ENCODE results near the gene TWF2. TPM values are rescaled to one million over a fixed set of nuclear protein-coding genes. Genes with fewer than 3 reads are reported as not detected.

Gene TWF2
- total RNA-seq, 1 experiment from 2014 or later: 99.0 TPM

DNA sequence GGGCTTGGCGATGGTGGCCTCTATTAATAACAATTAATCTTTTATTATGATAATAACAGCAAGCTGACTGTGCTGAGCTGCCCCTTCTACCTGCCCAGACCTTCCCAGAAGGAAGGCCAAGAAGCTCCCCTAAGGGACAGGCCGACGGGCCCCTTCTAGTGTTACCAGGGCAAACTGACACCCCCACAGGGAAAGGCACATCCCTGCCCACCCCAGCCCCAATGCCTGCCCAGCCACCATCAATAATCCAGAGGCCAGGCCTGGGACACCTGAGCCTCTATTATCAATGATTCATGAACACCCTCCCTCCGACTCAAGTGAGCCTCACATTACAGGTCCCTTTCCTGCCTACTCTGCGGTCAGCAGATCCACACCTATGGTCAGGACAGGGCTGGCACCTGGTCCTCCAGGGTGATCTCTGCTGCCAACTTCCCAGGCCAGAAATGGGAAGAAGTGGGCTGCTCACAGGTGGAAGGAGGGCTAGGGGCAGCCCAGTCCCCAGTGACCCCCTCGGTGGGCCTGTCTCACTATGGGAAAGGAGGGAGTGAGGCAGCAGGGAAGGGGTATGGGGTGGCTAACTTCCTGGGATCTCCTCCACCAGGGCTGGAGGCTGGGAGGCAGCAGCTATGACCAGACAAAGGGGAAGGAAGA lies 1.8 kb downstream of the TWF2 start:
- DNase-seq: no peak
- Histone ChIP-seq H3K27me3 (ENCODE audit: control insufficient read depth, insufficient read depth, low read length) (no peaks in the 10 kb centered on the region), H3K4me3 (ENCODE audit: insufficient read depth, low read depth, low read length) (no peak overlapping the region), H3K36me3 (replicated peaks; ENCODE audit: control insufficient read depth, insufficient read depth, low read length) (peaks cover 3% of the 10 kb centered on the region)

DNA sequence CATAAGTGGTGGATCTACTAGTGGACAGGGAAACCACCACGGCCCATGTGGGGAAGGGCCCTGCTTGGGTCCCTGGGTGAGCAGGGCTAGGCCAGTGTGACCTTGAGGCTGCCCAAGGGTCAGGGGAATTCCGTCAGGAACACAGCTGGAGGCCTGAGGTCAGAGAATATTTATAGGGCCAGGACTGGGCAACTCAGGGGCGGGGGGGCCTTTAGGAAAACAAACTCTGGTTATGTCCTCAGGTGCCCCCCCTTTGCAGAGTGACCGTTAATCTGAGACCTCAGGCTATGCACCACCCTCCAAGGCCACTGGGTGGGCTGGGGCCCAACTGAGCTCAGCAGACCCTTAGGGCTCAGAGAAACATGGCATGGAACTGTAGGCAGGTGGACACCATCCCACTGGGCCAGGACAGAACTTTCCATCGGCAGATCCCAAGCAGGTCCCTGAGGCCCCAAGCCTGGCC lies 2.5 kb downstream of the TWF2 start:
- peak; percentile 47 for DNase-seq
- no peaks in the 10 kb centered on the region for H3K27me3 ChIP-seq (ENCODE audit: control insufficient read depth, insufficient read depth, low read length)
- H3K4me3 ChIP-seq (ENCODE audit: insufficient read depth, low read depth, low read length): no peak overlapping the region
- peaks cover 3% of the 10 kb centered on the region for H3K36me3 ChIP-seq (replicated peaks; ENCODE audit: control insufficient read depth, insufficient read depth, low read length)

DNA sequence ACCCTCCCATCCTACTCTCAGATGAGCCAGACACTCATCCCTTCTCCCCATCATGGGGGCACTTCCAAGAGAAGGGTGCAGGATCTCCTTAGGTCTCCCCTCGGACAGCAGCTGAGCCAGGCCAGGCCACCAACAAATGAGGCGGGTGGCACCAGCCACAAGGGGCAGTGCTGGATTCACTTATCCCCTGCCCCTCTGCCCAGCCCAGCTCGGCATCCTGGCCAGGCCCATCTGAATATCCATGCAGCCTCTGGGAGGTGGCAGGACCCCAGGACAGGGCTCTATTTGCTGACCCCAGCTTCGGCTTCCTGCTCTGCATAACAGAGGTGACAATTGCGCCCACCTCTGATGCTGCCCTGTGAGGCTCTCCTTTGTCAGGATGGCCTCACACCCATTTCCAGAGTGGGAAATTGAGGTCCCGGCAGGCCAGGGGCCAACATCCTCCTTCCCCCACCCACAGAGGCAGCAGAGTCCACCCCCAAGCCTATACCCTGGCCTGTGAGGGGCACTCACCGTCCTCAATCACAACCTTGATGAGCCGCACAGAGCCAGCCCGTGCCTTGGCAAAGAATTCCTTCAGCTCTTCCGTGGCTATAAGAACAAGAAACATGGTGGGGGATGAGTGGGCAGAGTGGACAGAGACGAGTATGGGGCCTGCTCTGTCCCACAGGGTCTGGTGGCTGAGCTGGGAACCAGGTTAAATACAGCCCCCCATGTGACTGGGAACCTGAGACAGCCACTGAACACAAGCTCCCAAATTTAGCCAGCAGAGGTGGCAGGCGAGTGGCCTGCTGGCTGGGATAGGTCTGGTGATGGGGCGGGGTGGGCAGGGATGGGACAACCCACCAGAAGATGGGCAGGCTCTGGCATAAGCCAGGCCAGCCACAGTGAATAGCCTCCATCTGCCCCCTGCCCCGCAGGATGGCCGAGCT lies 4.2 kb downstream of the TWF2 start:
- DNase-seq: peak; percentile 61
- Histone ChIP-seq H3K36me3 (replicated peaks; ENCODE audit: control insufficient read depth, insufficient read depth, low read length) (peaks cover 11% of the 10 kb centered on the region), H3K4me3 (ENCODE audit: insufficient read depth, low read depth, low read length) (no peak overlapping the region), H3K27me3 (ENCODE audit: control insufficient read depth, insufficient read depth, low read length) (no peaks in the 10 kb centered on the region)

DNA sequence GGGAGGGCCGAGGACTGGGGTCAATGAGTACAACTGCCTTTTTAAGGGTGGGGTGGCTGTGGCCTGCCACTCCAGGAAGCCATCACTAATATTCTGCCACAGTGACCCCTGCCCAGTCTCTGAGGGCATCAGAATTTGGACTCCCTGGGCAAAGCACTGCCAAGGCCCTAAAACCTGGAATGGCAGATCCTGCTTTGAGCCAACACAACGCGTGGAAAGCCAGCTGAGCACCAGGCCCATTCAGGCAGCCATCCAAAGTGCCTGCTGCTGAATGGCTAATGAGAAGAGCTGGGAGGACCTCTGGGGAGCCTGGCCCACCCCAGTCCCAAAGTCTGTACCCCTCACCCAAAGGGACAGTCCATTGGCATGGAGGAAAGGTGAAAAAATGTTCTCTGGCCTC lies 5.0 kb downstream of the TWF2 start:
- no peaks in the 10 kb centered on the region for H3K27me3 ChIP-seq (ENCODE audit: control insufficient read depth, insufficient read depth, low read length)
- peaks cover 14% of the 10 kb centered on the region for H3K36me3 ChIP-seq (replicated peaks; ENCODE audit: control insufficient read depth, insufficient read depth, low read length)
- no peak for DNase-seq
- no peak overlapping the region for H3K4me3 ChIP-seq (ENCODE audit: insufficient read depth, low read depth, low read length)

DNA sequence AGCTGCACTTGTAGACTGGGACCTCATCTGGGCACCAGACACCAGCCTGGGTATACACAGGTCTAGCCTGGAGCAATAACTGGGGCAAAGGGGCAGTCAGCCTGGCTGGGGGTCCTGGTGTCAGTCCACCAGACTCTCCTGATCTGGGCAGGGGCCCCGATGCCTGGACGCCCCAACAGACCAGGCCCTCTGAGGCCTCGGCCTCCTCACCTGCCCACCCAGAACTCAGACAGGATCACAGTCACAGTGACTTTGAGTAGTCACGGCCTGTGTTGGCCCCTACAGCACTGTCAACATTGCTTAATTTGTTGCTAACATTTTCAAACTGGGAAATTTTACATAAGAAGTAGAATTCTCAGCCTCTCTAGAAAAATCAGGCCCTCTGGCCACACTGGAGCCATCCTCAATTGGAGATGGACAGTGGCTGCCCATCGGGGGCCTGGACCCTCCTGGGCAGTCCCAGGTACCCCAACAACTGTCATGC lies 5.8 kb downstream of the TWF2 start:
- peak; percentile 30 for DNase-seq
- no peak overlapping the region for H3K4me3 ChIP-seq (ENCODE audit: insufficient read depth, low read depth, low read length)

DNA sequence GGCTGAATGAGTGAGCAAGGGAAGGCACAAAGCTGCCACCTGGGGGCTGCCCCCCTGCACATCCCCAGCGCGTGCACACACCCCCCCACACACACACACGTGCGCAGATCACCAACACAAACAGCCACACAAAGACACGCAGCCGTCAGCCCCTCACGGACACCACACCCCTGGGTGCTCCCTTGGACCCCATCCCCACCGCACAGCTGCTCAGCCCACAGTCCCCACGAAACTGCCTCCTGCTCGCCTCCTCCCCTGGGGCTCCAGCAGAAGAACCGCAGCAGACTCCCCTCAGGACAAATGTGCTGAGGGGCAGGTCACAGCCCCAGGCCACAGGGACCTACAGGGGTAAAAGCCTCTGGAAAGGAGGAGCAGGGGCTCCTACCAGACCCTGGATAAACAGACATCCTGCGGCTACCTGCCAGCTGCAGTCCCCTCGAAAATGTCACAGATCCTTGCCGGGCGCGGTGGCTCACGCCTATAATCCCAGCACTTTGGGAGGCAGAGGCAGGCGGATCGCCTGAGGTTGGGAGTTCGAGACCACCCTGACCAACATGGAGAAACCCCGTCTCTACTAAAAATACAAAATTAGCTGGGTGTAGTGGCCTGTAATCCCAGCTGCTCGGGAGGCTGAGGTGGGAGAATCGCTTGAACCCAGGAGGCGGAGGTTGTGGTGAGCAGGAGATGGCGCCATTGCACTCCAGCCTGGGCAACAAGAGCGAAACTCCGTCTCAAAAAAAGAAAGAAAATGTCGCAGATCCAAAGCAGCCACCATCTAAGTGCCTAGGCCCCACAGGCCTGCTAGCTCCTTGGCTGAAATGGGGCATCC lies 6.5 kb downstream of the TWF2 start:
- DNase-seq: peak; percentile 29
- Histone ChIP-seq H3K27me3 (ENCODE audit: control insufficient read depth, insufficient read depth, low read length) (no peaks in the 10 kb centered on the region), H3K36me3 (replicated peaks; ENCODE audit: control insufficient read depth, insufficient read depth, low read length) (peaks cover 14% of the 10 kb centered on the region), H3K4me3 (ENCODE audit: insufficient read depth, low read depth, low read length) (no peak overlapping the region)

More for the DNA sequence above, 5.8 kb downstream of the TWF2 start:
- peaks cover 14% of the 10 kb centered on the region for H3K36me3 ChIP-seq (replicated peaks; ENCODE audit: control insufficient read depth, insufficient read depth, low read length)
- no peaks in the 10 kb centered on the region for H3K27me3 ChIP-seq (ENCODE audit: control insufficient read depth, insufficient read depth, low read length)

DNA sequence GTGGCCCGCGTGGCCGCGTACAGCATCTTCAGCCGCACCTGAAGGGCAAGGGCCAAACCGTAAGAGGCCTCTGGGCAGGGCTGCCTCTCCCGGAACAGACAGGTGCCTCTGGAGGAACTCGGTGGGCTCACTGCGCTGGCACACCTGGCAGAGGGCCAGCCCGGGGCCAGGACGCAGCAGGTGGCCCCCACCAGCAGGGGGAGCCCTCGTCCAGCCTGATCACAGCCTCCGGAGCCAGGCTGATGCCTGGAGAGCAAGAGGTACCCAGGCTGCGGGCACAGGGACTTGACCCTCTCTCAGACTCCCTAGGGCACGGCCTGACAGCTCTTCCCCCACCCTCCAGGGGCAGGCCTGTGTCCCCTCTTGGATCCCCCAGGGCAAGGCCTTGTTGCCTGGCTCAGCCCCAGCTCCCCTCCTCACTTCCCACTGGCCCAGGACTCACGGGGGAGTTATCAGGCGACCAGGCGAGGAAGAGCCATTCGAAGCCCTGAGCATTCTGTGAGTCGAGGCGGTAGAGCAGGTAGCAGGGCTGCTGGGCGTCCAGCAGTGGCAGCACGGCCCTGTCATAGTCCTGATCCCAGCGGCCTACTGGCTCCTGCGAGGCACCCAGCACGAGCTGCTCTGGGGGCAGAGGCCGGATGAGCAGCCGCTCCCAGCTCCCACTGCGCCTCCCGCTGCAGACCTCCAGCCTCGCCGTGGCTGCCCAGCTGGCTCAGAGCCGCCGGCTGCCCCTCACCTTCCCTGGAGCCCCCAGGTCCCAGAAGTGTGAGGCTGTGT lies 7.3 kb downstream of the TWF2 start:
- peak; percentile 95 for DNase-seq
- Histone ChIP-seq H3K27me3 (ENCODE audit: control insufficient read depth, insufficient read depth, low read length) (no peaks in the 10 kb centered on the region), H3K36me3 (replicated peaks; ENCODE audit: control insufficient read depth, insufficient read depth, low read length) (peaks cover 14% of the 10 kb centered on the region), H3K4me3 (ENCODE audit: insufficient read depth, low read depth, low read length) (no peak overlapping the region)

DNA sequence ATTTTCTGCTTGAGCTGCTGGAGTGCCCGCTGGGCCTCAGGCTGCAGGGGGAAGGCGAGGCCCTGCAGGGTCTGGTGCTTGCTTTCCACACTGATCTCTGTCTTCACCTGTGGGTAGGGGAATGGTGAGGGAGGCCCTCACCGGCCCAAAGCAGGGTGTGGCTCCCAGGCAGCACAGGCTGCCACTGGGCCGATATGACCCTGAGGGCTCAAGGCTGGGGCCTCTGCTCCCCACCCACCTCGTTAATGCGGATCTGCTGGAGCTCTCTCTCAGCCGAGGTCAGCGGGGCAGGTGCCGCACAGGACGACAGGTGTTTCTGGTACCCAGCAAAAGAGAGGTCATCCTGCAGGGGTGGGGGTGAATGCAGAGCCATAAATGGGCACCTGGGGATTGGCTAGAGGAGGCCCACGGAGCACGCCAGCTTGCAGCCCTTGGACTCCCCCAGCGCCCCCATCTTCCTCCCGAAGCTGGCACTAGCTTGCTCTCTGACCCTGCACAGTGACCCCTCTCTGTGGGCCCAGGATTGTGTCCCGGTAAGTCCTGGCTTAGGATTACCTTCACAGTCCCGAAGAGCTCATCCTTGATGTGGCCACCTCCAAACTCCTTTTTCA lies 8.0 kb downstream of the TWF2 start:
- Histone ChIP-seq H3K36me3 (replicated peaks; ENCODE audit: control insufficient read depth, insufficient read depth, low read length) (peaks cover 14% of the 10 kb centered on the region), H3K4me3 (ENCODE audit: insufficient read depth, low read depth, low read length) (no peak overlapping the region), H3K27me3 (ENCODE audit: control insufficient read depth, insufficient read depth, low read length) (no peaks in the 10 kb centered on the region)
- peak; percentile 22 for DNase-seq

DNA sequence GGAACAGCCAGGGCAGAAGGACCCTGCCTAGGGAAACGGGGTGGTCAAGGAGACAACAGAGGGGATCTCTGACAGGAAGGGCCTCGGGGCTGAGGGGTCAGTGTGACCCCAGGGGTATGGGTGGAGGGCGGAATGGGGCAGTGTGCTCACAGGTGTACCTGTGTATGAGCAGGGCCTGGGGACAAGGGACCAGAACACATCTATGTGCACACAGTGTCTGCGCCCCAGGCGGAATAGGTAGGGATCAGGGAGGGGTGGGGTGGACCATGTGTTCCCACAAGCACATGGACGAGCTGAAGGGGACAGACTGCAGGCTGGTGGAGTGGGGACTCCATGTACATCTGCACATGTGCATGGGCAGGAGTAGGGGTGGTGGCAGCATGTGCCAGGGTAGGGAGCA lies 8.5 kb downstream of the TWF2 start:
- DNase-seq: no peak
- Histone ChIP-seq H3K27me3 (ENCODE audit: control insufficient read depth, insufficient read depth, low read length) (no peaks in the 10 kb centered on the region), H3K36me3 (replicated peaks; ENCODE audit: control insufficient read depth, insufficient read depth, low read length) (peaks cover 14% of the 10 kb centered on the region), H3K4me3 (ENCODE audit: insufficient read depth, low read depth, low read length) (no peak overlapping the region)

DNA sequence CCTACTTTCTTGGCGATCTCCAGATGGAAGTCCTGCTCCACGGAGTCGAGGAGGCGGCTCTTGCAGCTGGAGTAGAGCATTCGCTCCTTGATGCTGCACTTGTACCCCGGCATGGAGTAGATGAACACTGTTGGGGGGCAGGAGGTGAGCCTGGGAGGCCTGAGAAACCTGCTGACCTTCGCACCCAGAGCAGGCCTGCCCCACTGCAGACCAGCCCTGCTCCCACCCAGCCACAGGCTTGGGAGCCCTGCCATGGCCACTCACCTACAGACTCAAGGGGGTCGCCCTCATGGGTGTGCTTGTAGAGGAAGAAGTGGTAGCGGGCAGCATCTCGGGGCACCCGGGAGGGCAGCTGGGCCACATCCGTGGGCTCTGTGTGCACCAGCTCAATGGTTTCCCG lies 9.3 kb downstream of the TWF2 start:
- Histone ChIP-seq H3K4me3 (ENCODE audit: insufficient read depth, low read depth, low read length) (no peak overlapping the region), H3K27me3 (ENCODE audit: control insufficient read depth, insufficient read depth, low read length) (no peaks in the 10 kb centered on the region), H3K36me3 (replicated peaks; ENCODE audit: control insufficient read depth, insufficient read depth, low read length) (peaks cover 14% of the 10 kb centered on the region)
- no peak for DNase-seq

DNA sequence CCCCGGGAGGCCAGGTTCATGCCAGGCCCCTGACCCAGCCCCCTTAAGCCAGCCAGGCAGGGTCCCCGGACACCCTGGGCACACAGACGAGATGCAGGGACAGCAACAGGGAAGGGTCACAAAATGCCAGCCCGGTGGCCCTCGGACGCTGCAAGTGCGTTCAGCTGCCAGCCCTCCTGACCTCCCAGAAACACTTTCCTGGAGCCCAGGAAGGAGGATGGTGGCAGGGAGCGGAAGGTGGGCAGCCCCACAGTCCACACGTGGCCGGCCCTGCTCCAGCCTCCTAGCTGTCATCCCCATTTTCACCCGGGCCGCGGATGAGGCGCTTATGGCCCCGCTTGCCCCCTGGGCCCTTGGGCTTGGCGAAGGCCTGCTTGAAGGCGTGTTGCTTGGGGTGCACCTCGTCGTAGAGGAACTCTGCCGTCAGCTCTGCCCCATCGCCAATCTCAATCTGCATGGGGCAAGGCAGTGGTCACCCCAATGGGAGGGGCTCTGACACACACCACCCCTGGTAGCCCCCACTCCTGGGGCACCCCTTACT lies 10.1 kb downstream of the TWF2 start:
- peak; percentile 23 for DNase-seq
- H3K4me3 ChIP-seq (ENCODE audit: insufficient read depth, low read depth, low read length): no peak overlapping the region
- H3K36me3 ChIP-seq (replicated peaks; ENCODE audit: control insufficient read depth, insufficient read depth, low read length): peaks cover 11% of the 10 kb centered on the region
- no peaks in the 10 kb centered on the region for H3K27me3 ChIP-seq (ENCODE audit: control insufficient read depth, insufficient read depth, low read length)

DNA sequence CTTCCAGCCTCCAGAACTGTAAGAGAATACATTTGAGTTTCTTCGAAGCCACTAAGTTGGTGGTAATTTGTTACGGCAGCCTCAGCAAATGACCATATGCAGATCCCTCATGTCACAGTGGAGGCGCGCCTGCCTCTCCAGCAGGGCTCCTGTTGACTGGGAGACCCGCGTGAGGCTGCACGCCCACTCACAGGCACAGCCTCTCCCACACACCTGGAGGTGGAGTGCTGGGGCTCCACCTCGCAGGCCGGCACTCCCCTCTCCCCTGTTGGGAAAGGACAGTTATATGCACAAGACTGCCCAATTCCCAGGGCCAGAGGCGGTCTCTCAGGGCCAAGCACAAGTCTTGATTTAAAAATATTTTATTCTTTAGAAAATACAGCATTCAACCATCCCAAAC lies 10.7 kb downstream of the TWF2 start:
- no peak overlapping the region for H3K4me3 ChIP-seq (ENCODE audit: insufficient read depth, low read depth, low read length)
- H3K36me3 ChIP-seq (replicated peaks; ENCODE audit: control insufficient read depth, insufficient read depth, low read length): peaks cover 11% of the 10 kb centered on the region
- peak; percentile 35 for DNase-seq
- H3K27me3 ChIP-seq (ENCODE audit: control insufficient read depth, insufficient read depth, low read length): no peaks in the 10 kb centered on the region

DNA sequence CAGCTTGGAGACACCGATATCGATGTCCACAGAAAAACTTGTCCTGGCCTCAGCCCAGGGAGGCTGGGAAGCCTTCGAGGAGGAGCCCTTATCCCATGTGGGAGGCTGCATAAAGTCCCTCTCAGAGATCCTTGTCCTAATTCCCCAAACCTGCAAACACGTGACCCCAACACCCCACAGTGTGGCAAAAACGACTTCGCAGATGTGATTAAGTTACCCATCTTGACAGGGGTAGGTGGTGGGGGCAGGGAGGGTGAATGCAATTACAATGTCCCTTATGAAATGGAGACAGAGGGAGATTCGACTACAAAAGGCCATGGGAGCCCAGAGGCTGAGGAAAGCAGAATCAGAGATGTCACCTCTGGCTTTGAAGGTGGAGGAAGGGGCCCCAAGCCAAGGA lies 11.2 kb downstream of the TWF2 start:
- Histone ChIP-seq H3K4me3 (ENCODE audit: insufficient read depth, low read depth, low read length) (no peak overlapping the region), H3K36me3 (replicated peaks; ENCODE audit: control insufficient read depth, insufficient read depth, low read length) (peaks cover 11% of the 10 kb centered on the region), H3K27me3 (ENCODE audit: control insufficient read depth, insufficient read depth, low read length) (no peaks in the 10 kb centered on the region)
- no peak for DNase-seq

Measured in H7 (cell line).